Ascending aorta (tissue), 2 donors: Measurements from ENCODE around the gene CTNNA2. TPM values are rescaled to one million over a fixed set of nuclear protein-coding genes. Genes with fewer than 3 reads are reported as not detected.

Experiments used
- DNase-seq, 2 donors: peaks; one replicate each; pipeline ENCODE4 v3.0.0-alpha.2; 2019; ENCODE audit warnings: low spot score in 2 of 2
- H3K27ac ChIP-seq, 2 donors: fragments of 200-600 bp; sonication (generic); one replicate each; pipeline ENCODE4 v1.5.1; 2016 to 2017; ENCODE audit warnings: mild to moderate bottlenecking in 1 of 2
- H3K27me3 ChIP-seq: fragments of 200-600 bp; sonication (generic); one replicate; pipeline ENCODE4 v1.5.1; 2017
- H3K36me3 ChIP-seq, 2 donors: fragments of 200-600 bp; sonication (generic); one replicate each; pipeline ENCODE4 v1.5.1; 2016
- H3K4me1 ChIP-seq, 2 donors: fragments of 200-600 bp; sonication (generic); one replicate each; pipeline ENCODE4 v1.5.1; 2016 to 2017; ENCODE audit warnings: mild to moderate bottlenecking in 1 of 2
- H3K4me3 ChIP-seq, 2 donors: fragments of 200-600 bp; sonication (generic); one replicate each; pipeline ENCODE4 v1.5.1; 2016 to 2017; ENCODE audit warnings: mild to moderate bottlenecking in 1 of 2
- H3K9me3 ChIP-seq, 2 donors: fragments of 200-600 bp; sonication (generic); one replicate each; pipeline ENCODE4 v1.5.1; 2016
- CTCF ChIP-seq, 3 experiments: fragments of 200-600 bp in 2 of 3; fragments of 450-650 bp in 1 of 3; sonication (generic) in 2 of 3; IDR thresholded peaks; one replicate each; pipeline ENCODE4 v1.5.1; 2016 to 2019; ENCODE audit warnings: antibody characterized with exemption in 3 of 3, mild to moderate bottlenecking in 1 of 3, moderate library complexity in 1 of 3
- intact Hi-C: fragments of 100-400 bp; cut with DNase I; formaldehyde crosslinking; loops from one replicate; pipeline ENCODE4 v1.15.1; 2023
- total RNA-seq: library from RNA; depleted of rRNA; stranded (reverse); fragments of >200 nt; gene quantifications from one replicate; pipeline ENCODE4 v1.1.0, GENCODE V29; 2016

Gene CTNNA2
- total RNA-seq, 1 donor from 2014 or later = not detected

GRCh38 chr2:79945653-79946445 lies 433.0 kb downstream of the CTNNA2 start:
- no peaks in the 10 kb centered on the region for H3K9me3 ChIP-seq
- H3K36me3 ChIP-seq = no peaks in the 10 kb centered on the region
- intact Hi-C loops = no loop called here
- no peak overlapping the region for H3K4me3 ChIP-seq
- no peak for DNase-seq
- TF ChIP-seq CTCF (IDR thresholded peaks at IDR 0.05) = no peak
- no peaks in the 10 kb centered on the region for H3K27me3 ChIP-seq
- H3K27ac ChIP-seq = no peak overlapping the region
- no peaks in the 10 kb centered on the region for H3K4me1 ChIP-seq

GRCh38 chr2:79947751-79948150 lies 434.9 kb downstream of the CTNNA2 start:
- no peaks in the 10 kb centered on the region for H3K36me3 ChIP-seq
- no peak for DNase-seq
- no peaks in the 10 kb centered on the region for H3K4me1 ChIP-seq
- intact Hi-C loops = no loop called here
- no peaks in the 10 kb centered on the region for H3K9me3 ChIP-seq
- H3K27ac ChIP-seq = no peak overlapping the region
- H3K27me3 ChIP-seq = no peaks in the 10 kb centered on the region
- no peak for TF ChIP-seq CTCF (IDR thresholded peaks at IDR 0.05)
- H3K4me3 ChIP-seq = no peak overlapping the region

- Histone ChIP-seq H3K36me3 (no peaks in the 10 kb centered on the region), H3K27ac (no peak overlapping the region), H3K9me3 (no peaks in the 10 kb centered on the region), H3K27me3 (no peaks in the 10 kb centered on the region), H3K4me3 (no peak overlapping the region), H3K4me1 (no peaks in the 10 kb centered on the region)
- no peak for DNase-seq
- intact Hi-C loops = no loop called here
- no peak for TF ChIP-seq CTCF (IDR thresholded peaks at IDR 0.05)
Measured at GRCh38 chr2:79950526-79950925, 437.7 kb downstream of the CTNNA2 start.

GRCh38 chr2:79952616-79953015 lies 439.8 kb downstream of the CTNNA2 start:
- Histone ChIP-seq H3K4me3 (no peak overlapping the region), H3K27ac (no peak overlapping the region), H3K4me1 (no peaks in the 10 kb centered on the region), H3K36me3 (no peaks in the 10 kb centered on the region), H3K27me3 (no peaks in the 10 kb centered on the region), H3K9me3 (no peaks in the 10 kb centered on the region)
- TF ChIP-seq CTCF (IDR thresholded peaks at IDR 0.05) = no peak
- DNase-seq = no peak
- intact Hi-C loops = no loop called here

DNA sequence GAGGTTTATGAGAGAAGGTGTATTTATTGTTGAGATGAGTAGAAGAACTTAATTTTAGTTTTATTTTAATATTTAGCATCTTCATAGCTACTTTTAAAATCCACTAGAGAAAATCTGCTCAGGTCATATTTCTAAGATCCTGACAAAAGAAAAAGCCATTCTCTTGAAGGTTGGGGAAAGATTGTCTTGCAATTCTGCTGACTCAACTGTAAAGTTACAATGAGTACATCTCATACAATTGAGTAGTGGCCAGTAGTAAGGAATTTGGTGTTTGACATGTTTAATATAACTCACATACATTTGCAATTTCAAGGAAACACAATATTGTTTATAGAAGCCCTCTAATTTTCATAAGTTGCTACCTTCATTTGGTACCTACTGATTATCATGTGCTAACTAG lies 447.2 kb downstream of the CTNNA2 start:
- Histone ChIP-seq H3K27me3 (no peaks in the 10 kb centered on the region), H3K4me3 (no peak overlapping the region), H3K9me3 (no peaks in the 10 kb centered on the region), H3K4me1 (no peaks in the 10 kb centered on the region), H3K27ac (no peak overlapping the region), H3K36me3 (no peaks in the 10 kb centered on the region)
- intact Hi-C loops = no loop called here
- no peak for DNase-seq
- no peak for TF ChIP-seq CTCF (IDR thresholded peaks at IDR 0.05)
